HepG2 (cell line): ENCODE measurements around the gene CLEC20A.

ENCODE experiments used
- CREB1 ChIP-seq, 2 experiments: fragments of 450-650 bp in 1 of 2; IDR thresholded peaks; 2 replicates each; pipeline ENCODE4 v1.6.1; 2016 to 2017; ENCODE audit warnings: control low read depth in 1 of 2, mild to moderate bottlenecking in 1 of 2, missing compliant biosample characterization in 1 of 2, missing genetic modification characterization in 1 of 2
- EZH2 ChIP-seq: conservative IDR thresholded peaks from 2 replicates; pipeline ENCODE4 v1.6.1; 2012; ENCODE audit warnings: mild to moderate bottlenecking, low read depth, low read length, moderate library complexity
- MTA1 ChIP-seq: sonication (generic); formaldehyde crosslinking; IDR thresholded peaks from 2 replicates; pipeline ENCODE4 v1.4.0; 2020; ENCODE audit warnings: missing genetic modification reagents, mild to moderate bottlenecking, borderline replicate concordance
- NFE2L2 ChIP-seq: fragments of 150-350 bp; IDR thresholded peaks from 2 replicates; pipeline ENCODE4 v1.6.1; 2014; ENCODE audit warnings: low read length
- POLR2AphosphoS2 ChIP-seq: IDR thresholded peaks from 2 replicates; pipeline ENCODE4 v1.6.1; 2011; ENCODE audit warnings: low read depth, low read length, improper control_type of control experiment
- XRCC5 ChIP-seq: fragments of 200-400 bp; formaldehyde crosslinking; optimal IDR thresholded peaks from 2 replicates; pipeline ENCODE3; 2017; ENCODE audit warnings: mild to moderate bottlenecking, low read length
- ZFP37 ChIP-seq: sonication (generic); formaldehyde crosslinking; IDR thresholded peaks from 2 replicates; pipeline ENCODE4 v1.4.0; 2020; ENCODE audit warnings: missing genetic modification reagents, borderline replicate concordance
- ZNF256 ChIP-seq: sonication (generic); formaldehyde crosslinking; conservative IDR thresholded peaks from 2 replicates; pipeline ENCODE4 v1.4.0; 2020; ENCODE audit warnings: missing genetic modification reagents
- TF ChIP-seq, protein P1 (sequence below): sonication (generic); formaldehyde crosslinking; IDR thresholded peaks from 2 replicates; pipeline ENCODE4 v1.5.0; 2020; ENCODE audit warnings: mild to moderate bottlenecking, missing genetic modification reagents, moderate library complexity

DNA sequence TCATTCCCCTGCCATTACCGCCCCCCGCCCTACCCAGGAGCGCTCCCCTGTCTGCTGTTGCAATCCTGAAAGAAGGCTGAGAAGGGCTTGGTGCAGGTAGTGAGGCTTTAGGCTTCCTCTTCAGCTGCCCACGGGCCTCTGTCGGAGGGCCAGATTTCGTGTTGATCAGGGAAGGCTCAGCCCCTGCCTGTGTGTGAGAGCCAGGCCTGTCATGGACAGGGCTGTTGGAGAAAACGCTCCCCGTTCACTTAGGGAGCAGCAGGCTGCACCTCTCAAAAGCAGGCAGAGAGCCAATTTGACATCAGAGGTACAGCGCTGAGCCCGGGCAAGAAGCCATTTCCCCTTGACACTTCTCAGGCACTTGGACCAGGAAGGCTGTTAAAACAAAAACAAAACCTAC, 35.1 kb upstream of the CLEC20A start:
- TF ChIP-seq XRCC5: no peak
- no peak for TF ChIP-seq ZFP37 (CRISPR knock-in tag)
- no peak for TF ChIP-seq POLR2AphosphoS2
- TF ChIP-seq EZH2: no peak
- TF ChIP-seq MTA1 (CRISPR knock-in tag): no peak
- no peak for TF ChIP-seq ZNF256 (CRISPR knock-in tag)
- TF ChIP-seq CREB1 (IDR thresholded peaks at IDR 0.05): no peak
- no peak for TF ChIP-seq CREB1 (CRISPR knock-in tag; IDR thresholded peaks at IDR 0.05)
- TF ChIP-seq, protein P1, sequence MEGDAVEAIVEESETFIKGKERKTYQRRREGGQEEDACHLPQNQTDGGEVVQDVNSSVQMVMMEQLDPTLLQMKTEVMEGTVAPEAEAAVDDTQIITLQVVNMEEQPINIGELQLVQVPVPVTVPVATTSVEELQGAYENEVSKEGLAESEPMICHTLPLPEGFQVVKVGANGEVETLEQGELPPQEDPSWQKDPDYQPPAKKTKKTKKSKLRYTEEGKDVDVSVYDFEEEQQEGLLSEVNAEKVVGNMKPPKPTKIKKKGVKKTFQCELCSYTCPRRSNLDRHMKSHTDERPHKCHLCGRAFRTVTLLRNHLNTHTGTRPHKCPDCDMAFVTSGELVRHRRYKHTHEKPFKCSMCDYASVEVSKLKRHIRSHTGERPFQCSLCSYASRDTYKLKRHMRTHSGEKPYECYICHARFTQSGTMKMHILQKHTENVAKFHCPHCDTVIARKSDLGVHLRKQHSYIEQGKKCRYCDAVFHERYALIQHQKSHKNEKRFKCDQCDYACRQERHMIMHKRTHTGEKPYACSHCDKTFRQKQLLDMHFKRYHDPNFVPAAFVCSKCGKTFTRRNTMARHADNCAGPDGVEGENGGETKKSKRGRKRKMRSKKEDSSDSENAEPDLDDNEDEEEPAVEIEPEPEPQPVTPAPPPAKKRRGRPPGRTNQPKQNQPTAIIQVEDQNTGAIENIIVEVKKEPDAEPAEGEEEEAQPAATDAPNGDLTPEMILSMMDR (CRISPR knock-in tag): no peak
- no peak for TF ChIP-seq NFE2L2
